ENCODE results near the gene COMMD3. TPM values are rescaled to one million over a fixed set of nuclear protein-coding genes. Genes with fewer than 3 reads are reported as not detected.
"Not testable (repeated sequence)": the region's sequence is repeated elsewhere in the genome, so short reads cannot be mapped to it uniquely, and the experiment has no call there.

The COMMD3 gene
- total and polyA plus RNA-seq, 12 donors = 7.5 to 82.4 (median 45.0) TPM

DNA sequence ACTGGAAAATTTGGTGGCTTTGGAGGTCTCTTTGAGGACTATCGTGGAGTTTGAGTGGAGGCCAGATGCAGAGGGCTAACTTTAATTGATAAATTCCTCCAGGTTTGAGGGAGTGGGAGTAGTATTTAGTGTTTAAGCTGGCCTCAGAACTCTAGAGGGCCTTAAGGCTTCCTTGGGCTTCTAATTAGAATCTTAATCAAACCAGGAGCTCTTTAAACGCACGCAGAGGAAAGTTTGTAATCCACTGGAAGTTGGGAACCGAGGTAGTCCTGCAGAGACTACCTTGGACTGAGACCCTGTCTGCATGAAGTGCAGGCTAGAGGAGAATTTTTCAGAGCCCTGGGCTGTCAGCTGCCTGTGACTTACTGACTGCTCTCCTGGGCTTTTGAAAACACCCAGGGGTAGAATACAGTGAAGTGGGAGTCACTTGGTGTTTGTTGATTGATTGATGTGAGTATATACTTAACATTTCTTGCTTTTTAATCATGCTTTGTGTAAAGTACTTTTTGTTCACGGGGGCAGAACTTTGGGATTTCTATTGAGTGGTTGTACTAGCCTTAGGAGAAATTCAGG is 35.0 kb downstream of the COMMD3 start:
- WGBS, 4 donors = 91 to 98% (median 96%) methylated on average over 5 of the region's 5 CpGs
- Histone ChIP-seq H3K4me1 (replicated peaks in 1 of 2) (no peaks in the 10 kb centered on the region), H3K36me3 (replicated peaks in 1 of 2) (no peaks in the 10 kb centered on the region), H3K4me3 (no peak overlapping the region), H3K9me3 (replicated peaks in 1 of 3) (no peaks in the 10 kb centered on the region), H3K27ac (no peak overlapping the region), H3K27me3 (peaks cover 43% of the 10 kb centered on the region)
- DNase-seq = no peak
- intact Hi-C loops (cut with DNase I) = no loop called here
- TF ChIP-seq POLR2A (IDR thresholded peaks at IDR 0.05) = no peak
- TF ChIP-seq, protein P1, sequence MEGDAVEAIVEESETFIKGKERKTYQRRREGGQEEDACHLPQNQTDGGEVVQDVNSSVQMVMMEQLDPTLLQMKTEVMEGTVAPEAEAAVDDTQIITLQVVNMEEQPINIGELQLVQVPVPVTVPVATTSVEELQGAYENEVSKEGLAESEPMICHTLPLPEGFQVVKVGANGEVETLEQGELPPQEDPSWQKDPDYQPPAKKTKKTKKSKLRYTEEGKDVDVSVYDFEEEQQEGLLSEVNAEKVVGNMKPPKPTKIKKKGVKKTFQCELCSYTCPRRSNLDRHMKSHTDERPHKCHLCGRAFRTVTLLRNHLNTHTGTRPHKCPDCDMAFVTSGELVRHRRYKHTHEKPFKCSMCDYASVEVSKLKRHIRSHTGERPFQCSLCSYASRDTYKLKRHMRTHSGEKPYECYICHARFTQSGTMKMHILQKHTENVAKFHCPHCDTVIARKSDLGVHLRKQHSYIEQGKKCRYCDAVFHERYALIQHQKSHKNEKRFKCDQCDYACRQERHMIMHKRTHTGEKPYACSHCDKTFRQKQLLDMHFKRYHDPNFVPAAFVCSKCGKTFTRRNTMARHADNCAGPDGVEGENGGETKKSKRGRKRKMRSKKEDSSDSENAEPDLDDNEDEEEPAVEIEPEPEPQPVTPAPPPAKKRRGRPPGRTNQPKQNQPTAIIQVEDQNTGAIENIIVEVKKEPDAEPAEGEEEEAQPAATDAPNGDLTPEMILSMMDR (IDR thresholded peaks at IDR 0.05) = no peak

DNA sequence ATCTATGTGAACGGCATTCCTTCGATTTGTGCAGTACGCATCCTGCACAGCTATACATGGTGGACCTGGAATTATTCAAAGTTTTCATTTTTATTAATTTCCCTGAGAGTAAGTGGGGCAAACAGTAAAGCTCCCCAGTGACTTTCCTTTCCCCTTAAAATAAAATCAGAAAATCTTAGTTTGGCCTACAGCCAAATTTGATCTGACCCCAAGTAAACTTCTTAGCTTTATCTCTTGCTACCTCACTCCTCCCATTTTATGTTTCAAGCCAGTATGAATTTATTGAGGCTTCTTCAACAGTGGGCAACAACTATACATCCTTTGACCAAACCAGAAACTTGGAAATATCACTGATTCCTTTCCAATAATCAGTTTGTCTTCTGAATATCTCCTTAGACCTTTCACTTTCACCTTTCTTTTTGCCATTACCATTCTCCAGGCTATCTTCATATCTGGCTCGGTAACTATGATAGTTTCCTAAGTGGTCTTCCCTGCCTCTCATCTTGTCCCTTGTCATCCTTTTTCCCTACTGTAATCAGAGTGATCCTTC is 40.2 kb downstream of the COMMD3 start:
- H3K4me1 ChIP-seq (replicated peaks in 1 of 2) = no peaks in the 10 kb centered on the region
- H3K27me3 ChIP-seq = peaks cover 19% of the 10 kb centered on the region
- no peak overlapping the region for H3K4me3 ChIP-seq
- intact Hi-C loops (cut with DNase I) = no loop called here
- H3K9me3 ChIP-seq (replicated peaks in 1 of 3) = no peaks in the 10 kb centered on the region
- TF ChIP-seq POLR2A (IDR thresholded peaks at IDR 0.05) = no peak
- TF ChIP-seq, protein P1 (IDR thresholded peaks at IDR 0.05) = no peak
- H3K27ac ChIP-seq = no peak overlapping the region
- DNase-seq = no peak
- no peaks in the 10 kb centered on the region for H3K36me3 ChIP-seq (replicated peaks in 1 of 2)
- 89 to 91% (median 90%) methylated on average over 4 of the region's 4 CpGs for WGBS, 4 donors

DNA sequence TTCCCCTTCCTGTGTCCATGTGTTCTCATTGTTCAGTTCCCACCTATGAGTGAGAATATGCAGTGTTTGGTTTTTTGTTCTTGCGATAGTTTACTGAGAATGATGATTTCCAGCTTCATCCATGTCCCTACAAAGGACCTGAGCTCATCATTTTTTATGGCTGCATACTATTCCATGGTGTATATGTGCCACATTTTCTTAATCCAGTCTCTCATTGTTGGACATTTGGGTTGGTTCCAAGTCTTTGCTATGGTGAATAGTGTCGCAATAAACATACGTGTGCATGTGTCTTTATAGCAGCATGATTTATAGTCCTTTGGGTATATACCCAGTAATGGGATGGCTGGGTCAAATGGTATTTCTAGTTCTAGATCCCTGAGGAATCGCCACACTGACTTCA is 41.6 kb downstream of the COMMD3 start:
- H3K4me1 ChIP-seq (replicated peaks in 1 of 2); H3K4me3 ChIP-seq; H3K36me3 ChIP-seq (replicated peaks in 1 of 2); H3K27ac ChIP-seq; H3K9me3 ChIP-seq (replicated peaks in 1 of 3); intact Hi-C loops (cut with DNase I); DNase-seq: not testable (repeated sequence)
- WGBS, 4 donors = 76 to 100% (median 86%) methylated on average over 3 of the region's 4 CpGs
- H3K27me3 ChIP-seq = peaks cover 29% of the 10 kb centered on the region

DNA sequence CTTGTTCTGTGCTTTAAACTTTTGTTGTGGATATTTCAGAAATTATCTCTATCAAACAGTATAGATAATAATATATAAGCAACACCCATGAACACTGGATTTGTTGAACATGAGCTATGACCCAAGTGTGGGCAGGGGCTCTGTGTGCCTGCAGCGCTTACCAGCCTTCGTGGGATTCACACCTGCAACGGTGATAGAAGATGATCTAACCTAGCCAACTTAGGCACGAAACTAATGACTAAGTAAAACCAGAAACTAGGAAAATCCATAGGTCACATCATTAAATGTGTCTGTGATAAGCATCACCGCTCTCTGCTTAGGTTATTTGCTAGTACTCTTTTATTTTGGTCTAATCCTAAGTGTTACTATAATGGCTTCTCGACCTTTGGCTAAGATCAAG is 47.1 kb downstream of the COMMD3 start:
- intact Hi-C loops (cut with DNase I) = no loop called here
- no peak for DNase-seq
- H3K9me3 ChIP-seq (replicated peaks in 1 of 3) = no peaks in the 10 kb centered on the region
- 86 to 95% (median 93%) methylated on average over 6 of the region's 6 CpGs for WGBS, 4 donors
- H3K4me1 ChIP-seq (replicated peaks in 1 of 2) = no peaks in the 10 kb centered on the region
- no peak overlapping the region for H3K4me3 ChIP-seq
- TF ChIP-seq POLR2A (IDR thresholded peaks at IDR 0.05) = no peak
- TF ChIP-seq, protein P1 (IDR thresholded peaks at IDR 0.05) = no peak
- no peaks in the 10 kb centered on the region for H3K36me3 ChIP-seq (replicated peaks in 1 of 2)
- H3K27ac ChIP-seq = no peak overlapping the region
- H3K27me3 ChIP-seq = peaks cover 20% of the 10 kb centered on the region

Data from adrenal gland (tissue), 12 donors.